GM12878 (cell line): ENCODE results near the gene DCTPP1. TPM values are rescaled to one million over a fixed set of nuclear protein-coding genes. Genes with fewer than 3 reads are reported as not detected.
A peak's percentile ranks its signal among the peaks of the same experiment; 100 is the strongest.

Experiments
- ATF2 ChIP-seq: IDR thresholded peaks from 2 replicates; pipeline ENCODE4 v1.6.1; 2012; ENCODE audit warnings: low read length, inconsistent platforms
- BRCA1 ChIP-seq: IDR thresholded peaks from 2 replicates; pipeline ENCODE4 v1.6.1; 2011; ENCODE audit warnings: low read depth, low read length, improper control_type of control experiment
- CEBPZ ChIP-seq: fragments of 150-350 bp; IDR thresholded peaks from 2 replicates; pipeline ENCODE4 v1.6.1; 2016; ENCODE audit warnings: low read depth, low read length
- E2F8 ChIP-seq: fragments of 450-650 bp; IDR thresholded peaks from 2 replicates; pipeline ENCODE4 v1.6.1; 2018; ENCODE audit warnings: mild to moderate bottlenecking, low read depth, moderate library complexity; ENCODE audit not compliant: partially characterized antibody
- EED ChIP-seq: sonication (generic); IDR thresholded peaks from 2 replicates; pipeline ENCODE4 v1.6.1; 2016; ENCODE audit warnings: antibody characterized with exemption, low read depth
- JUND ChIP-seq: IDR thresholded peaks from 2 replicates; pipeline ENCODE4 v1.6.1; 2012; ENCODE audit warnings: low read depth, mild to moderate bottlenecking, low read length, improper control_type of control experiment, moderate library complexity
- MEF2B ChIP-seq: fragments of 450-650 bp; IDR thresholded peaks from 2 replicates; pipeline ENCODE4 v1.6.1; 2018; ENCODE audit warnings: mild to moderate bottlenecking, moderate library complexity; ENCODE audit not compliant: partially characterized antibody, poor library complexity, severe bottlenecking
- MYC ChIP-seq: IDR thresholded peaks from 2 replicates; pipeline ENCODE4 v1.6.1; 2011; ENCODE audit warnings: mild to moderate bottlenecking, low read length, moderate library complexity, inconsistent platforms; ENCODE audit not compliant: insufficient read depth, insufficient replicate concordance, insufficient read length, severe bottlenecking
- NR2F1 ChIP-seq: fragments of 450-650 bp; conservative IDR thresholded peaks from 2 replicates; pipeline ENCODE4 v1.6.1; 2017; ENCODE audit warnings: mild to moderate bottlenecking
- PBX3 ChIP-seq: IDR thresholded peaks from 2 replicates; pipeline ENCODE4 v1.6.1; 2011; ENCODE audit warnings: mild to moderate bottlenecking, low read depth, low read length, moderate library complexity; ENCODE audit not compliant: insufficient replicate concordance
- PKNOX1 ChIP-seq: fragments of 450-650 bp; IDR thresholded peaks from 2 replicates; pipeline ENCODE4 v1.6.1; 2016; ENCODE audit warnings: mild to moderate bottlenecking
- POLR2A ChIP-seq: IDR thresholded peaks from 2 replicates; pipeline ENCODE4 v1.6.1; 2011; ENCODE audit warnings: low read depth, mild to moderate bottlenecking, low read length
- SPI1 ChIP-seq: IDR thresholded peaks from 2 replicates; pipeline ENCODE4 v1.6.1; 2011; ENCODE audit warnings: low read depth, mild to moderate bottlenecking, low read length, moderate library complexity, borderline replicate concordance; ENCODE audit not compliant: insufficient read depth
- TBL1XR1 ChIP-seq: IDR thresholded peaks from 2 replicates; pipeline ENCODE4 v1.6.1; 2012; ENCODE audit warnings: low read depth, low read length, improper control_type of control experiment
- ZBTB4 ChIP-seq: fragments of 450-650 bp; formaldehyde crosslinking; IDR thresholded peaks from 2 replicates; pipeline ENCODE4 v1.4.0; 2022; ENCODE audit warnings: mild to moderate bottlenecking, moderate library complexity
- ZNF622 ChIP-seq: fragments of 450-650 bp; IDR thresholded peaks from 2 replicates; pipeline ENCODE4 v1.6.1; 2017; ENCODE audit warnings: mild to moderate bottlenecking, inconsistent platforms
- polyA plus RNA-seq, 11 experiments: library from polyadenylated mRNA; depleted of rRNA in 4 of 11; unstranded in 6 of 11; stranded (reverse) in 5 of 11; fragments of >200 nt; fragmentation: Nextera tagmentation in 4 of 11; fragmentation: Illumina TruSeq in 1 of 11; extraction: Ambion mirVana in 4 of 11; extraction: Trizol in 1 of 11; gene quantifications; 1 replicate in 1 of 11; 2 replicates in 10 of 11; pipeline versions ENCODE4 v1.2.1 to v1.2.3, GENCODE V29; 2011 to 2016; ENCODE audit warnings: inconsistent platforms in 2 of 11, missing spikeins in 2 of 11, low read depth in 1 of 11
- total RNA-seq, 4 experiments: library from RNA; depleted of rRNA in 3 of 4; stranded (reverse); fragments of >200 nt in 3 of 4; fragmentation: Illumina TruSeq in 1 of 4; extraction: Trizol in 1 of 4; gene quantifications; 2 replicates each; pipeline versions ENCODE4 v1.2.1 to v1.2.3, GENCODE V29; 2013 to 2021

DCTPP1 gene
- total and polyA plus RNA-seq, 10 of the 15 experiments (the other 5 are each of a cell fraction or from before 2014, with no cell fraction given) = 72.1 to 266 (median 157) TPM

- TF ChIP-seq SPI1 (peak; percentile 92), PBX3 (peak; percentile 81), CEBPZ (no peak), PKNOX1 (peak; percentile 95), JUND (no peak), ZBTB4 (CRISPR knock-in tag) (0 out of 2 replicates have a peak, but pooled peaks have one; percentile 23), BRCA1 (no peak), TBL1XR1 (peak; percentile 85), MEF2B (peak; percentile 98), EED (peak; percentile 90), POLR2A (peak; percentile 81), ZNF622 (no peak), NR2F1 (peak; percentile 99), E2F8 (no peak), ATF2 (peak; percentile 17; the same call in 1 of the 2 replicates), MYC (no peak)
Measured at GRCh38 chr16:30472328-30472942, 42.6 kb upstream of the DCTPP1 start, which contains the start of gene ITGAL (continued).
